Heart left ventricle (tissue), 16 donors: ENCODE measurements around the gene TMEM209. TPM values are rescaled to one million over a fixed set of nuclear protein-coding genes. Genes with fewer than 3 reads are reported as not detected.

Experiments
- ATAC-seq, 4 donors: fragments of 200-7000 bp; cut with Tn5 transposase; one replicate each; pipeline ENCODE4 v1.9.1; 2020 to 2022; ENCODE audit warnings: moderate library complexity in 4 of 4, mild to moderate bottlenecking in 3 of 4, moderate number of reproducible peaks in 1 of 4
- DNase-seq, 5 donors: peaks; one replicate each; pipeline ENCODE4 v3.0.0-alpha.2; 2020
- H3K27ac ChIP-seq, 12 donors: fragments of 200-600 bp; sonication (generic) in 4 of 12; one replicate each; pipeline versions ENCODE4 v1.5.0 to v1.8.0; 2016 to 2022; ENCODE audit warnings: mild to moderate bottlenecking in 2 of 12
- H3K27me3 ChIP-seq, 9 donors: fragments of 200-600 bp; sonication (generic) in 2 of 9; one replicate each; pipeline versions ENCODE4 v1.5.1 to v1.8.0; 2016 to 2022; ENCODE audit warnings: mild to moderate bottlenecking in 3 of 9
- H3K36me3 ChIP-seq, 9 donors: fragments of 200-600 bp; sonication (generic) in 2 of 9; one replicate each; pipeline versions ENCODE4 v1.5.0 to v1.8.0; 2018 to 2022; ENCODE audit warnings: mild to moderate bottlenecking in 2 of 9
- H3K4me1 ChIP-seq, 12 donors: fragments of 200-600 bp; sonication (generic) in 4 of 12; one replicate each; pipeline versions ENCODE4 v1.5.0 to v1.8.0; 2016 to 2022; ENCODE audit warnings: mild to moderate bottlenecking in 3 of 12
- H3K4me3 ChIP-seq, 12 donors: fragments of 200-600 bp; sonication (generic) in 4 of 12; one replicate each; pipeline versions ENCODE4 v1.5.0 to v1.8.0; 2017 to 2022; ENCODE audit warnings: mild to moderate bottlenecking in 9 of 12, moderate library complexity in 4 of 12
- H3K9me3 ChIP-seq, 12 donors: fragments of 200-600 bp; sonication (generic) in 4 of 12; one replicate each; pipeline versions ENCODE4 v1.5.0 to v1.8.0; 2016 to 2022; ENCODE audit warnings: mild to moderate bottlenecking in 1 of 12
- POLR2A ChIP-seq, 2 donors: fragments of 450-650 bp; IDR thresholded peaks; one replicate each; pipeline ENCODE4 v1.6.1; 2017; ENCODE audit warnings: antibody characterized with exemption in 2 of 2, mild to moderate bottlenecking in 2 of 2, moderate library complexity in 2 of 2
- WGBS, 4 donors: extraction: QIAGEN DNeasy Blood & Tissue Kit in 2 of 4; methylation state at CpG; one replicate each; pipeline versions ENCODE4 v1.1.5 to v1.1.7; 2013 to 2018; 5-methylcytosine and 5-hydroxymethylcytosine counted together
- intact Hi-C, 10 donors: fragments of 100-400 bp; cut with DNase I; formaldehyde crosslinking; loops; one replicate each; pipeline versions ENCODE4 v1.11.1 to v1.14.2; 2022
- polyA plus RNA-seq, 2 donors: library from polyadenylated mRNA; stranded (reverse); fragments of 200-250 nt; gene quantifications; one replicate each; pipeline ENCODE4 v1.2.3, GENCODE V29; 2013
- total RNA-seq, 9 donors: library from RNA; depleted of rRNA in 2 of 9; stranded (reverse); fragments of >200 nt in 2 of 9; fragmentation: NEBNext Ultra II Directional in 3 of 9; extraction: Animal tissue kit (Norgen Biotek cat#: 25700) in 3 of 9; gene quantifications; one replicate each; pipeline versions ENCODE4 v1.1.0 to v1.2.4, GENCODE V29; 2016 to 2023
- TF ChIP-seq, protein P1 (sequence below), 12 donors: fragments of 200-600 bp; sonication (generic) in 4 of 12; IDR thresholded peaks; one replicate each; pipeline versions ENCODE4 v1.5.0 to v1.8.0; 2018 to 2022; ENCODE audit warnings: antibody characterized with exemption in 12 of 12, mild to moderate bottlenecking in 5 of 12
- donor health status: ischemic (EF 13 %, LVEDD 7.1; RV severe dilation, severe dysfunction).
- donor health status: healthy with polysubstance abuse.
- donor health status: DM: no; HTN: yes; CAD: no.
- donor health status: DM: no; HTN: no; CAD: no.
- donor health status: ischemic (EF 25% LVEDD 6.9; RV normal size, moderate dysfunction).
- donor health status: ischemic (EF 25% LVEDD 5.7; RV mildly dilated, moderate dysfunction).
- donor health status: healthy.
- donor health status: DM: yes; HTN: yes; CAD: no.
- donor health status: ischemic (EF 35%, LVEDD 5.7; RV mildly dilated, moderate dysfunction).
- donor health status: nonischemic (EF 11% LVEDD 7.7; RV severe dilation, severe dysfunction).
- donor health status: DM: yes; HTN: yes; CAD: no.
- donor health status: PGD.
- donor health status: ischemic (EF 29% LVEDD 5.4; RV normal size, mild dysfunction).
- donor health status: nonischemic (EF 23%, LVEDD 6.1; RV moderate dilation, normal function).

Gene TMEM209
- total and polyA plus RNA-seq, 11 donors, result 4.4 to 15.0 (median 8.9) TPM

DNA sequence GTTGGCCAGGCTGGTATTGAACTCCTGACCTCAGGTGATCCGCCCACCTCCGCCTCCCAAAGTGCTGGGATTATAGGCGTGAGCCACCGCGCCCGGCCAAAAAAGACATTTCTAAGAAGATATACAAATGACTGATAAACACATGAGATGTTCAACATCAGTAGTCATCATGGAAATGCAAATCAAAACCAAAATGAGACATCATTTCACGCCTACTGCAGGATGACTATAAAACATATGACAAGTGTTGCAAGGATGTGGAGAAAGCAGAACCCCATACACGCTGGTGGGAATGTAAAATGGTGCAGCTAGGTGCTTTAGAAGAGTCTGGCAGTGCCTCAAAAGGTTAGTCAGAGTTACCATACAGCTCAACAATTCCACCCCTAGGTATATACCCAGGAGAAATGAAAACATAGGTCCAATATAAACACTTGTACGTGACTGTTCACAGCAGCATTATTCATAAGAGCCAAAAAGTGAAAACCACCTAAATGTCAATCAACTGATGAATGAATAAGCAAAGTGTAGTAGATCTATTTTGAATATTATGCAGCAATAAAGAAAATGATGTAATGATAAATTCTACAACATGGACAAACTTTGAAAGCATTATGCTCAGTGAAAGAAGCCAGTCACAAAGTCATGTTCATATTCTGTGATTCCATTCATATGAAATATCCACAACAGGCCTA, 24.5 kb downstream of the TMEM209 start:
- no peaks in the 10 kb centered on the region for H3K27me3 ChIP-seq
- peaks cover 0 to 94% (median 79%) of the 10 kb centered on the region in 9 donors for H3K36me3 ChIP-seq
- no peaks in the 10 kb centered on the region for H3K9me3 ChIP-seq
- no peak for ATAC-seq
- H3K4me1 ChIP-seq, result no peaks in the 10 kb centered on the region
- no peak overlapping the region for H3K27ac ChIP-seq
- DNase-seq, result no peak
- no peak for TF ChIP-seq POLR2A (IDR thresholded peaks at IDR 0.05)
- TF ChIP-seq, protein P1, sequence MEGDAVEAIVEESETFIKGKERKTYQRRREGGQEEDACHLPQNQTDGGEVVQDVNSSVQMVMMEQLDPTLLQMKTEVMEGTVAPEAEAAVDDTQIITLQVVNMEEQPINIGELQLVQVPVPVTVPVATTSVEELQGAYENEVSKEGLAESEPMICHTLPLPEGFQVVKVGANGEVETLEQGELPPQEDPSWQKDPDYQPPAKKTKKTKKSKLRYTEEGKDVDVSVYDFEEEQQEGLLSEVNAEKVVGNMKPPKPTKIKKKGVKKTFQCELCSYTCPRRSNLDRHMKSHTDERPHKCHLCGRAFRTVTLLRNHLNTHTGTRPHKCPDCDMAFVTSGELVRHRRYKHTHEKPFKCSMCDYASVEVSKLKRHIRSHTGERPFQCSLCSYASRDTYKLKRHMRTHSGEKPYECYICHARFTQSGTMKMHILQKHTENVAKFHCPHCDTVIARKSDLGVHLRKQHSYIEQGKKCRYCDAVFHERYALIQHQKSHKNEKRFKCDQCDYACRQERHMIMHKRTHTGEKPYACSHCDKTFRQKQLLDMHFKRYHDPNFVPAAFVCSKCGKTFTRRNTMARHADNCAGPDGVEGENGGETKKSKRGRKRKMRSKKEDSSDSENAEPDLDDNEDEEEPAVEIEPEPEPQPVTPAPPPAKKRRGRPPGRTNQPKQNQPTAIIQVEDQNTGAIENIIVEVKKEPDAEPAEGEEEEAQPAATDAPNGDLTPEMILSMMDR (IDR thresholded peaks at IDR 0.05), result no peak
- WGBS, 4 donors, result 93 to 96% (median 96%) methylated on average over 9 of the region's 9 CpGs
- H3K4me3 ChIP-seq, result no peak overlapping the region
- intact Hi-C loops, result loop anchor here in 1 of 10 donors (5.0 kb wide), 1 partner anchor 53 kb away; no protein-coding TSS in a partner anchor

DNA sequence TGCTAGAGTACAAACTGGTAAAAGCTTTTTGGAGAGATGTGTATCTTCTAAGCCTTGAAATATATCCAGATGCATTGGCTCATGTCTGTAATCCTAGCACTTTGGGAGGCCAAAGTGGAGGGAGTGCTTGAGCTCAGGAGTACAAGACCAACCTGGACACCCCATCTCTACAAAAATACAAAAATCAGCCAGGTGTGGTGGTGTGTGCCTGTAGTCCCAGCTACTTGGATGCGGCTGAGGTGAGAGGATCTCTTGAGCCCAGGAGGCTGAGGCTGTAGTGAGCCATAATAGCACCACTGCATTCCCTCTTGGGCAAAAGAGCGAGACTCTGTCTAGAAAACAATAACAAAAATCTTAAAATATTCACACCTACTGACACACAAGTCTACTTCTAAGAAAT, 25.6 kb downstream of the TMEM209 start:
- no peaks in the 10 kb centered on the region for H3K27me3 ChIP-seq
- intact Hi-C loops, result loop anchor here in 1 of 10 donors (5.0 kb wide), 1 partner anchor 52 kb away; no protein-coding TSS in a partner anchor
- H3K27ac ChIP-seq, result no peak overlapping the region
- H3K36me3 ChIP-seq, result peaks cover 0 to 98% (median 82%) of the 10 kb centered on the region in 9 donors
- DNase-seq, result no peak
- H3K4me3 ChIP-seq, result no peak overlapping the region
- ATAC-seq, result no peak
- no peaks in the 10 kb centered on the region for H3K9me3 ChIP-seq
- H3K4me1 ChIP-seq, result no peaks in the 10 kb centered on the region
- WGBS, 4 donors, result 94 to 99% (median 96%) methylated on average over 2 of the region's 2 CpGs
- TF ChIP-seq, protein P1 (IDR thresholded peaks at IDR 0.05), result no peak
- no peak for TF ChIP-seq POLR2A (IDR thresholded peaks at IDR 0.05)

DNA sequence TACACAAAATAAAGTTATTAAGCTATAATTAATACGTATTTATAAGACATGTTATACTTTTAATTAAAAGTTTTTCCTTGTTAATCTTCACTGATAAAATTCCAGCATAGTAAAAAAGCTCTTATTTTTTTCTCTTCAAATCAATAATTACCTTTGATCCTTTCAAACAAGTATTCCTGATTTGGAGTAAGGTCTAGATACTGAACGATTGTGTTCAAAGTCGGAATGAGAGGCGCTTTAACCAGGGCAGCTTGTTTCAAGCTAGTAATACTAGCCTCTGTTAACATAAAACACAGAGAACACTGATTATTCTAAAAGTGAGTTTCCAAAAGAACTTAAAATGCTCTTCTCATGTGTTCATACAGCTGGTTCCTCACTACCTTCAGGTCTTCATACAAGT, 27.0 kb downstream of the TMEM209 start:
- TF ChIP-seq, protein P1 (IDR thresholded peaks at IDR 0.05), result no peak
- intact Hi-C loops, result no loop called here
- DNase-seq (no peak), ATAC-seq (no peak)
- Histone ChIP-seq H3K36me3 (peaks cover 0 to 98% (median 82%) of the 10 kb centered on the region in 9 donors), H3K4me3 (no peak overlapping the region), H3K9me3 (no peaks in the 10 kb centered on the region), H3K4me1 (no peaks in the 10 kb centered on the region), H3K27me3 (no peaks in the 10 kb centered on the region), H3K27ac (no peak overlapping the region)
- 92 to 95% (median 94%) methylated on average over 4 of the region's 4 CpGs for WGBS, 4 donors

DNA sequence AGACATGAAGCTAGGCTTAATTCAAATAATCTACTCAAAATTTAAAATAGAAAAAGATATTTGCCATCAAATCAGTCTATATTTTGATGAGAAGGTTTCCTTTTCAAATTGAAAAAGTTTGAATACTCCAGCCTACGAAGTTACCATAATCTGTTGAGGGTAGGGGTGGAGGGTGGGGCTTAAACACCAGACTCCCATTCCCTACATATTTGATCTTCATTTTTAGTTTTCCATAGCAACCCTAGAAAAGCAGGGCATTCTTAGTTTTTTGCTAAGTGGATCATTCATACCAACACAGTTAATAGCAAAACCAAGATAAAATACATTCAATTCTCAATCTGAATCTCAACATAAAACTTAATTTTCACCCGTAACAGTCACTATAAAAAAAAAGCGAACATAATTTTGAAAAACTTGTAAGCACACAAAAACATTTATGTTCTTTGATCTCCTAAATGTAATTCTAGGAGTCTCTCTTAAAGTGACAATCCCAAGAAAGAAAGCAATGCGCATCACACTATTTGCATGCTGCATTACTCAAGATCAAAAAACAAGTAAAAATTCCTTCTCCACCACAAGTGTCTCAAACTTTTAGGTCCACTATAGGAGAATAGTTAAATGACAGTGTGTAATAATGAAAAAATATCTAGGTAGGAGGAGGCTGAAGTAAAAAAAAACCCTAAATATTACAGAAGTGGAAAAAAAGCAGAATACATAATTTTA, 30.8 kb downstream of the TMEM209 start:
- no peaks in the 10 kb centered on the region for H3K4me1 ChIP-seq
- H3K27me3 ChIP-seq, result no peaks in the 10 kb centered on the region
- no peak for ATAC-seq
- no peaks in the 10 kb centered on the region for H3K9me3 ChIP-seq
- H3K36me3 ChIP-seq, result peaks cover 0 to 98% (median 81%) of the 10 kb centered on the region in 9 donors
- WGBS, 4 donors, result 94 to 97% (median 95%) methylated on average over 4 of the region's 4 CpGs
- H3K4me3 ChIP-seq, result no peak overlapping the region
- no peak for TF ChIP-seq POLR2A (IDR thresholded peaks at IDR 0.05)
- TF ChIP-seq, protein P1 (IDR thresholded peaks at IDR 0.05), result no peak
- DNase-seq, result no peak
- H3K27ac ChIP-seq, result no peak overlapping the region
- intact Hi-C loops, result no loop called here
